NCI-H69 (cell line): Measurements from ENCODE around the gene PDE9A.

ENCODE experiments used
- DNase-seq: peaks from one replicate; lab custom pipeline; 2025; lab: John Stamatoyannopoulos, UW

Gene PDE9A

DNA sequence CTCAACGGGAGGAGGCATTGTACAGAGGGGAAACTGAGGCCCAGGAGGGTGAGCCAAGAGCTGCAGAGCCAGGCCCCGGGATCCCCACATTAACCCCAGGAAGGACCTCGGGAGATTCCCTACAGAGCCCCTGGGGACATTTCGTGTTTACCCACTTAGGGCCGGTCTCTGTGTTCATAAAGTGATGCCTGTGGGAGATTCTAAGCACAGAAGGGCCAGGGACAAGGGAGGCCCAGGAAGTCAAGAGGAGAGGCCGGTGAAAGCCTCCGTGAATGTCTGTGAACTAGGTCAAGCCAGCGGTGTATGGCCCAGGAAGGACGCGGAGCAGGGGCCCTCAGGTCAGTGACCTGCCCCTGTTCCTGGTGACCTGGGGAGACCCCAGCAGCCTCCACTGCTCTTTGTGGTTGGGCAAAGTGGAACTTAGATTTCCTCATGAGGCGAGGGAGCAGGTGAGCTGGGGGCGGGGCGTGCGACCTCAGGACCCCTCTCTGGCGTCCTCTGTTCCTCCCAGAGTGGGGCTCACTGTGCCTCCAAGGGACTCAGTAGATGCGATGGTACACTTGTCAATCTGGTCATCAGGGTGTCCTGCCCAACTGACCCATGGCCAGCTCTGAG lies 34.9 kb downstream of the PDE9A start:
- no peak for DNase-seq

DNA sequence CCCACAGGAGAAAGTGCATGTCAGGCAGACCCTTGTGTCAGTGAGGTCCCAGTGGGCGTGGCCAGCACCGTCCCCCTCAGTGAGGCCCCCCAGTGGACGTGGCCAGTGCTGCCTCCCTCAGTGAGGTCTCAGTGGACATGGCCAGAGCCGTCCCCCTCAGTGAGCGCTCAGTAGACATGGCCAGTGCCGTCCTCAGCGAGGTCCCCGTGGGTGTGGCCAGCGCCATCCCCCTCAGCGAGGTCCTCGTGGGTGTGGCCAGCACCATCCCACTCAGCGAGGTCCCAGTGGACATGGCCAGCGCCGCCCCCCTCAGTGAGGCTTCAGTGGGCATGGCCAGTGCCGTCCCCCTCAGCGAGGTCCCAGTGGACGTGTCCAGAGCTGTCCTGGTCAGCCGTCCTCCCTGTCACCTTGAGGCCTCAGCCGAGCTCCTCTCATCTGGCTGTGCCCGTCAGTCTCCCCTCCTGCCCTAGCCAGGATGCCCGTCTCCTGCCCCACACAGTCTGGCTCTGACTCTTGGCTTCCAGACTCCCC lies 35.5 kb downstream of the PDE9A start:
- no peak for DNase-seq

DNA sequence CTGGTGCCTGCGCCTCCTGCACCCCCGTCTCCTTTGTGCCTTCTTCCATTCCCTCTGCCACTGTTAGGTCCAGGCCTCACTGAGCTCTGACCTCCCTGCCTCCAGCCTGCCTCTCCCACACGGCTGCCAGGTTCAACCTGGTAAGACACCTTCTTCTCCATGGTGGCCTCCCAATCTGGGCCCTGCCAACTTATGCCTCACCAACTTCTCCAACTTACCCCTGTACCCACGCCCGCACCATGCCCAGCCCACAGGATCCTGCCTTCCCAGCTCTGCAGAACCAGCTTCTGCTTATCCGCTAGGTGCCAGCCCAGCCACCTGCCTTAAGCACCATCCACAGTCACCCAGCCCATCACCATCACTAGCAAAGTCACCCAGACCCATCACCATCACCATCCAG lies 37.2 kb downstream of the PDE9A start:
- no peak for DNase-seq

DNA sequence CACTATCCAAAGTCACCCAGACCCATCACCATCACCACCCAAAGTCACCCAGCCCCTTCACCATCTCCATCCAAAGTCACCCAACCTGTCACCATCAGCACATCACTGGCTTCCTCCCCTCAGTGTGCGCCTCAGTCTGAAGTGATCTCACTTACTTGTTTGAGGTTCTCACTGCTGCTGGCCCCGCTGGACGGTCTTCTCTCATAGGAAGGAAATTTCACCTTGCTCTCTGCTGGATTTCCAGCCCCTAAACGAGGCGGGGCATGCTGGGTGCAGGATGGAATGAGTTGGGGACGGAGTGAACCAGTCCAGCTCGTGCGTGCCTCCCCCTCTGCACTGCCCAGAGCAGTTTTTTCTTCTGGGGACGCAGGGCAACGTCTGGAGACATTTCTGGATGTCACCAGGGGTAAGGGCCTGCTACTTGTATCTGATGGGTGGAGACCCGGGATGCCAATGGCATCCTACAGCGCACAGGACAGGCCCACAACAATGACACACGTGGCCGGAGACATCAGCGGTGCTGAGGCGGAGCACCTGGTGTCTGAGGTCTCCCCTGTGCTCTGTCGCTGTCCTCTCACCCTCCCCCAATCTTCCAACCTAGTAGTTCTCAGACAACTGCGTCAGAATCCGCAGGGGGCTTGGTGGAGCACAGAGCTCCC lies 38.6 kb downstream of the PDE9A start:
- DNase-seq, result no peak

DNA sequence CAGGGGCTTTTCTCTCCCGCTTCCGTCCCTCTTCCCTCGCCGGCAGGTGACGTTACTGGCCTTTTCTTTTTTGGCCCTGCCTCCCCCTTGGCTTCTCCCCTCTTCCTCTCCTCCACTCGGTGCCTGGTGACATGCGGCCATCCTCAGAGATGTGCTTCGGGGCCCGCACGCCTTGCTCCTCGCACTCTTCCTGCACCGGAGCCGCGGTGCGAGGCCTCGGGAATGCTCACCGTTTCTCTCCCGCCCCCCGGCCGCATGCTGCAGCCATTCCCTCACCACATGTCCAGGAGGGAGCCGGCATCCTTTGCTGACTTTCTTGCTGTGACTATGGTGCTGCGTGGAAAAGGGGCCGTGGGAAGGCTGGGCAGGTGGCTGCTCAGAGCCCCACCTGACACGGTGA lies 39.3 kb downstream of the PDE9A start:
- no peak for DNase-seq

DNA sequence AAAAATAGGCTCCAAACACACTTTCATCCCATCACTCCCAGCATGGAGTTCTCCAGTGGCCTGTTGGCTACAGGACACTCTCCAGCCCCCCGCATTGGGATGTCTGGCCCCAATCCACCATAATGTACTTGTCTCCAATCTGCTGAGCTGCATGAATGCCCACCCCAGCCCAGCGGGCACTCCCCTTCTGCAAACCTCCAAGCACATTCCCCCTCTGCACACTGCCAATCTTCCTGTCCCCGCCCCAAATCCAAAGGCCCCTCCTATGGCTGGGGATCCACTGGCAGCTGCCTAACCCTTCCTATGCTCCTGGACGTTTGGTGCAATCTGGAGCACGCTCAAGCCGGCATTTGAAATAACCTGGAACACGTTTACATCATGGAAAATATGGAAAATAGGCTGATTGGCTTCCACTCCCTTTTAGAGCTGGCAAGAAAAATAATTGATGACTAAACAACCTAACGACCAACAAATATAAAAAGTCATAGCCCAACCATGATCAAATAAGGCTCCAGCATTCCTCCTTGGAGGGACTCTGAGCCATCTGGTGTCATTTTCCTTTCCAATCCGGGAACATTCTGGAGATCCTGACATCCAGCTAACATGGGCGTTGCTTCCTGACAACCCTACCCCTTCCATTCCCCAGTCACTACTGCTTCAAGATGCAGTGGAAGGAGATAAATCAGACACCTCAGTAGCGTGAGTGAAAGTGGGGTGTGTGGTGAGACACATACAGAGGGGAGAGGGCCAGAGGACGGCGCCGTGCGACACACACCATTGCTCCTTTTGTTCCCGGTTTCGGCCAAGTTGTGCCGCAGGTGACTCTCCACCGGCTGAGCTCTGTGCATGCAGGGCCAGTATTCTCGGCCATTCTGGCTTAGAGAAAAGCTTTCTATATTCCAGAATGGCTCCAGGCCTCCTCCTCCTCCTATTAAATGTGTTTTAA lies 41.6 kb downstream of the PDE9A start:
- DNase-seq, result no peak

DNA sequence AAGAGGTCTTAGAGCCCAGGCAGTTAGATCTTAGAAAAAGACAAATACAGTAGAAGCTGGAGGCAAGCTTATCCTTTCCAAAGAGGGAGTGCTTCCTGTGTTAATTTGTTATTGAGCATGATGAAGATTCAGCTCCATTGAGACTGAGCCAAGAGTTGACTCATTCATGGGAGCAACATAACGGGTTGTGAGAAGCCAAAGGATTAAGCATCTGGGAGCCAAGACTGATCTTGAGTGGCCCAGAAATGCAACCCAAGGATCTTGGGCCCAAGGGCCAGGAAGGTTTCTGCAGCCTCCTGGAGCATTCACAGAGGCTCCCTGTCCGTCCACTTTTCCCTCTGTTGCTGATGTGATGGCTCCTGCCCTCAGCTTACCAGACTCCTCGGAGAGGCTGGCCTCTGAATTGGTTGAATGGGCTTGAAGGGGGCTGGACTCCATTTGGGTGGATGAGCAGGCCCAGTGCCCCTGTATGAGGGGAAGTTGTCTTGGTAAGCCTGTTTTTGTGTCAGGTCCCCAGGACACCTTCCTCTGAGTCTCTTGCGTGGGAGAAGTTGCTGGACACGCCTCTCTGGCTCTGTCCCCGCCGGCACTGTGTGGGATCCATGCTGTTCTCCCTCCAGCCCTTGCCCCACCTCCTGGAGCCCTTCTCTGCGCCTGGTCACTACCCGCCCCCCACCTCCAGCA lies 42.4 kb downstream of the PDE9A start:
- no peak for DNase-seq

DNA sequence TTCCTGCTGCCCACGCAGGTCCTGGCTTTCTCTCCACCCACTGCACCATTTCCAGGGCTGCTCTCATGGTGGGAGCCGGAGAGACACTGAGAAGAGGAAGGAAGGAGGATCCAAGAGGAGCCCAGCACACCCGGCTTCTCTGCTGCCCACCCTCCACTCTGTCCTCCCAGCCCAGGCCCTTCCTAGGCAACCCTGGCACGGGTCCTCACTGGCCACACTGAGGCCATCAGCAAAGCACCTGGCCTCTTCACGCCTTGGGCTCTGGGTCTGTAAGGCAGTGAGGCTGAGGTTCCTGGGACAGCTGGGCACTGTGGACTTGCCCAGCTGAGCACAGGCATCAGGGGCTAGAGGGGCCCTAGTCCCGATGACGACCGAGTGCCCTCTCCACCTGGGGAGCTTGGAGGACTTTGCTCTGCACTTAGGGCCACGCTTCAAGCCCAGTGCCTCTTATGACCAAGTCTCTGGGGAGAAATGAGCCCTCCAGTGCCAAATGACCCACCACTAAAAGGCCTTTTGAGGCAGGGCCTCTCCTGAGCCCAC lies 43.1 kb downstream of the PDE9A start:
- no peak for DNase-seq

DNA sequence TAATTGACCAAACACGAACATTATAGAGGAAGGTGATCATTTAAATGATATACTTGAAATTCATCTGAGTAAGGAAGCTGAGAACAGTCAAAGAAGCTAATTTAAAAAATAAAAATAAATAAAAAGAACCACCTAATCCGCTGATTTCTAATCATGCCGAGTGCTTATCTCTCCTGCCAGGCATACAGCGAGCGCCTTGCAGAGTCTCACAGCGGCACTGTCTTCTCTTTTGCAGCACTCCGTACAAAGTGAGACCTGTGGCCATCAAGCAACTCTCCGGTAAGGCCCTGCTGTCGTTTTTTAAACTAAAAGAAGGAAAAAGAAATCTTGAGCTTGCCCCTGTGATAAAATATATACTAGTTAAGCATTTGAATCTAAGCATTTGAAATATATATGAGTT lies 45.3 kb downstream of the PDE9A start:
- DNase-seq, result no peak

DNA sequence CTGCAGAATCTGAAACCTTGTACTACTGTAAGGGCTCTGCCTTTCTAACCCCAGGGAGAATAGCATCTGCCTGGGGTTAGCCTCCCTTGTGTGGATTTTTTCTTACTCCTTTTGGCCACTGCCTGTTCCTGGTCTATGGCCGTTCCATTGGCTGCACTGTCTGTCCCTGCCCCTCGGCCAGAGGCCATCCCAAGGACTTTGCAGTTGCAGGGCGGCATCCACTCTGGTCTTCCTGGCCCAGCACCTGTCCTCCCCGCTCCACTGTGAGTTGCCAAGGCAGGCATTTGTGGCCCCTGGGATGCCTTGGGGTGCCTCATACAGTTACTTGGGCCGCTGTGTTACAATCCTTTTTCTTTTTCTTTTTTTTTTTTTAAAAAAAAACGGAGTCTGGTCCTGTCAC lies 45.8 kb downstream of the PDE9A start:
- no peak for DNase-seq

DNA sequence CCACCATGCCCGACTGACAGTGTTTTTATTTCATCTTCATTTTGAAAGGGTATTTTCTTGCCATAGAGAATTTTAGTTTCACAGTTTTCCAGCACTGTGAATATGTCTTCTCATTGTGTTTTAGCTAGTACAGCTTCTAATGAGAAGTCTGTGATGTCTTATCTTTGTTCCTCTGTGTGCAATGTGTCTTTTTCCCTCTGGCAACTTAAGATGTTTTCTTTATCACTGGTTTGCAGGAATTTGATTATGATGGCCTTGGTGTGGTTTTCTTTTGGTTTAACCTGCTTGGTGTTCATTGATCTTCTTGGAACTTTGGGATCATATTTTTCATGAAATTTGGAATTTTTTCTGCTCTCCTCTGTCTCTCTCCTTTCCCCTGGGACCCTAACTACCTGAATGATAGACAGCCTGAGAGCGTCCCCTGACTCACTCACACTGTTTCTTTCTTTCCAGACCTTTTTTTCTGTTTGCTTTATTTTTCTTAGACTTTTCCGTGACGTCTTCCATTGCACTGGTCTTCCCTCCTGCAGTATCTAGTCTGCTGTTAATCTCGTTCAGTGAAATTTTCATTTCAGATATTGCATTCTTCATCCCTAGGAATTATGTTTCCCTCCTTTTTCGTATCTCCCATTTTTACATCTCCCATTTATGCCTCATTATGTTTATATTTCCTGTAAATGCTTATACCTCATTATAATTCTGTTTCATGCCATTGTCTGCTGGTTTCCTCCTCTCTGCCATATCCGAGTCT lies 48.5 kb downstream of the PDE9A start:
- DNase-seq, result no peak

DNA sequence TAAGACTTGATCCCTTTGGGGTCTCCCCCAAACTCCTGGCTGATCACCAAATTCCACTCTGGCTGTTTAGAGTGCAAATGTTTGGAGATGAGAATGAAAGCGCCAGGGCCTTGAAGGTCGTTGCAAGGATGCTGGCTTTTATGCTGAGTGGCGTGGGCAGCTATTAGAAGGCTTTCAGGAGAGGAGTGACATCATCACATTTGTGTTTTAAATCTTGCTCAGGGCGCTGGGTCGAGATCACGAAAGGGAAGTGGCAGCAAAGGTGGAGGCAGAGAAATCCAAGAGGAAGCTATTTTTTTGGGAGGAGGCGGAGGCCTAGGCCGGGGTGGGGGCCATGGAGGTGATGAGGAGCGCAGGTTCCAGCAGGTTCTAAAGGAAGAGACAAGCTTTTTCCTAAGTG lies 49.3 kb downstream of the PDE9A start:
- no peak for DNase-seq

DNA sequence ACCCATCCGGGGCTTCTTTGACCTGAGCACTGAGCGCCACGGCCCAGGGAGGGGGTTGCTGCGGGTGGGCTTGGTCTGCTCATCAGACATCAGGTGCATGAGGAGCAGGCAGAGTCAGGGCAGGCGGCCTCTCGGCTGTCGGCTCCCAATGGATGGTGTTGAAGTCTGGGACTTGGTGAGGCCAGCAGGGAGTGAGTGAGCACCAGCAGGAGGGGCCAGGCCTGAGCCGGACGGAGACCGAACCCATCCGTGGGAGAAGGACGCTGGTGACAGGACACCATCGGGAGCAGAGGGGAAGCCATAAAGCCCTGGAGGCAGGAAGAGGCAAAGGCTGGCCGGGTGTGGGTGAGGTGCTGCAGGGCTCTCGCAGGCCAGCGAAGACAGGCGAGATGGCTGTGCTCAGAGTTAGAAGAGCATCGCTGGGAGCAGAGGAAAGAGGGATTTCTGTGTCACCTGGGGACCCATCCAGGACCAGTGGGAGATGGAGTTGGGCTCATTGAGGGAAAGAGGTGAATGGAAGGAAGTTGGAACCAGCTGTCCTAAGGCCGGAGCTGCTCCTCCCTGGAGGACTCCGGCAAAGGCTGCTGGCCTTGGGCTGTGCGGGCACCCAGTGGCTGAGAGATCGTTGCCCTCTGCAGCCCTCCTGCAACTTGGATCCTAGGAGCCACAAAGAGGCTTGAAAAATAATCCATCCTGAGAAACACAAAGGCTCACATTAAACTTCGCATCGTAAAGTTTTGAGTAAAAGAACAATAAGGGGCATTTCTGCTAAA lies 49.9 kb downstream of the PDE9A start:
- no peak for DNase-seq

DNA sequence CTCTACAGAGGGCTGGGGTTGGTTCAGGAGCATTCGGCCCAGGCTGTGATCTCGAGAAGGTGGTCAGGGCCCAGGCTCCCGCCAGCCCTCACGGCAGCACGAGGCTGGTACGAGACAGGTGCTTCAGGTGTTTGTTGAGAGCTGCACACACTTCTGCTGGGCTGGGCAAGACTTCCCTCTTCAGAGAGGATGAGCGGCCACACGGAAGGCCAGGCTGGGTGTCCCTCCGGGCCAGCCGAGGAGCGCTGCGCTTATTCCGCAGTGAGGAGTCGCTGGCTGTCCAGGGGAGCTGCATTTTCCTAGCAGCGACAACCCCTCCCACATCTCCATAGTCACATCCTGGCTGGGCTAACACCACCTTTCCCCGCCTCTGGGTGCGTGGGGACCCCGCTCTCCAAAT lies 50.5 kb downstream of the PDE9A start:
- no peak for DNase-seq

DNA sequence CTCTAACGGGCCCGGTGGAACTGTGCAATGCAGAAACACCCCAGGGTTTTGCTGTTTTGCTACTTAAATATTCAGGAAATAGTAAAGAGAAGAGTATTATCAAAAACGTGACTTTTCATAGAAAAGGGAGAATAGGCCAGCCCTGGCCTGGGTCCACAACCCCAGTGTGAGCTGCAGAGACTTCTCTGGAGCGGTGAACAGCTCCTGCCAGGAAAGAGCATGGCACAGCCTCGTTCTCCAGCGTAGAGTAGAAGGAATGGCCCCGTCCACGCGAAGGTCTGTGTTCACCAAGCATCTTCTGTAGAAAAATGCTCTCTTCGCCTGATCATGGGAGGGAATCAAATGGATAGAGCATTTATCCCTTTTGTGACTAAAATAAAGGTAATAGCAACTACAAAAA lies 51.4 kb downstream of the PDE9A start:
- DNase-seq, result no peak

DNA sequence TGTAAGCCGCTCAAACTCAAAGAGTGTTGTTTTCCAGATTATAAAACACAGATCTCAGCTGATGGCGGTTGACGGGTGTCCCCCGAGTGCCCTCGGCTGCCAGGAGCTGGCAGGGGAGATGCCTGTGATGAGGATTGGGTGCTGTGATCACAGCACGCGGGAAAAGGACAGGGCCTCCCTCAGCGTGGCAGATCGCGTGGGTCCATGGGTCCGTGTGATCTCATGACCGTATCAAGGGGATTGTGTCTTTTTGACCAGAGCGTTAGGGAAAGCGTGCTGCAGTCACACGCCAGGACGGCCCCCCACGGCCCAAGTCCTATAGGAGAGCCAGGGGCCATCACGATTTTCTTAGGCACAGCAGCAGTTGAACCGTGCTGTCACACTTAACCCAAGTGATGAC lies 51.9 kb downstream of the PDE9A start:
- no peak for DNase-seq

DNA sequence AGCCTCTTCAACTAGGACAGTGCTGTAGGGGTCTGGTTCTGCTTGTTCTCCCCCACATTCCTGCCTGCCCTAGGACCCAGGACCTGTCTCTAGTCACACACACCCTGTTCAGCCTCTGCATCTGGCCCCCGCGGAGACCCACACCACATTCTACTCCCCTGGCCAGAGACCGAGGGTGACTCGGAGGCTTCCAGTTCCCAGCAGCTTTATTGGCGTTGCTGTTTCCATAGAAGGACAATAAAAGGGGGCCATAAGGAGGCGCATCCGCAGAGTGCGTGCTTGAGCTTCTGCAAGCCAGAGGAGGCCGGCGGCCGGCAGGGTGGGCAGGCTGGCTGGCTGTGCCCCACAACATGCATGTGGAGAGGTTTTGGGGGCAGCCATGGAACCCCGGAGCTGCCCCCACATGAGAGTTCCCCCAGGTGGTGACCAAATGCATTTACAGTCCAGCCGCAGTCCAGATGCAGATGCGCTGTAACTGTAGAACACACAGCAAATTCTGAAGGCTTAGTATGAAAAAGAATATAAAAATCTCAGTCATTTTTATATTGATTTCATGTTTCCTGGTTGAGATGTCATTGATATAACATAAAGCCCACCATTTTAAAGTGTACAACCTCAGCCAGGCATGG lies 52.4 kb downstream of the PDE9A start:
- DNase-seq, result no peak

DNA sequence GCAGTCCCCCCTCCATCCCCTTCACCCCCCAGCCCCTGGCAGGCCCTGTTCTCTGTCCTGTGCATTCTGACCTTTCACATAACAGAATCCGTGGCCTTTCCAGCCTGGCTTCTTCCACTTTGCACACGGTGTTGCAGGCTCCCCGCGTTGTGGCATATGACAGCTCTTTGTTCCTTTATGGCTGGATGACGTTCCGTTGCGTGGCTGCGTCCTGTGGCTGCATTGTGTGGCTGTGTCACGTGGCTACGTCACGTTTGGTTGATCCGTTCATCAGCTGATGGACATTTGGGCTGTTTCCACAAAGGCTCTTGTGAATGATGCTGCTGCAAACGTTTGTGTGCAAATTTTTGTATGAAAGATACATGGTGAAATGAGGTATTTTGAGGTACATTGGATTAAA lies 53.3 kb downstream of the PDE9A start:
- no peak for DNase-seq

DNA sequence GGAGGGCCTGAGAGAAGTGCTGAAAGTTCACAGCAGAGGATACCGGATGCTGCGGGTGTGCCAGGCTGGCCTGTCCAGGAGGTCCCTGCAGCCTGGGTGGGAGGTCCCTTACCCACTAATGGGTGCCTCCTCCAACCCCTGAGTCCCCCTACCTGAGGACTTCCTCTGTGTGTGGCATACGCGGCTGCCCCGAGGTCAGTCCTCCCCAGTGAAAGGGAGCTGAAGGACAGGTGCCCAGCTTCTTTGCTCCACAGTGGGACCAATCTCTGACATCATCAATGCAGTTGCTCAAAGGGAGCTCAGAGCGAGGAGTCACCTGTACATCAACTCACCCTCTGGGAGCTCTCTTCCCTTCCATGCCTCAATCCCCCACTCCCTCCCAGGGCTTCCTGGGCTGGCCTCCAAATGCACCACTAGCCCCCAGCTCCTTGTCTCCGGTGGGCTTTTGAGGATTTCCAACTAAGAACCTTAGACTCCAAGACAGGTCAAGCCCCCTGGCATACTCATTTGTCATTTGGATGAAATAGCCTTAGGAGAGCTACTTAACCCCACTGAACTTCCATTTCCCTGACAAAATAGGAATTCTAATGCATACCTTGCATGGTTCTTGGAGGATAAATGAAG lies 53.9 kb downstream of the PDE9A start:
- DNase-seq, result no peak

DNA sequence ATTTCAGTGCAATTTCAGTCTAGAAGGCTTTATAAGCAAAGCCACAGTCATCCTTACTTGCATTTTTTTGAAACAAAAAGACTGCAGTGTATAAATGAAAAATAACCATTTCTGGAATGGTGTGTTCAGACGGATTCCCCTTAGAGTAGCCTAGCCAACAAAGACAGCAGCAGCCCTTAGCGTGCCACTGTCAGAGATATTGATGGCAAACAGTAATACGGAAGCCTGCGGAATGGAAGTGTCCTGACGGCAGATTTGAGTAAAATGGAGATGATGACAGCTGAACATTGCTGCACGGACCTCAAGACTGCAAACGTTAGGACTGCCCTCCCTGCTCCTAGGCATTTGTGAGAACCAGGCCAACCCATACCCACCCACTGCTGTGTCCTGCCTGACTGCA lies 54.7 kb downstream of the PDE9A start:
- no peak for DNase-seq
